B cell (primary cell): Measurements from ENCODE around the gene OSBPL1A.

Experiments
- EZH2 ChIP-seq: IDR thresholded peaks from 2 replicates; pipeline ENCODE4 v1.6.1; 2012; ENCODE audit warnings: borderline replicate concordance, low read depth, mild to moderate bottlenecking, moderate library complexity, low read length; ENCODE audit not compliant: insufficient read depth, poor library complexity, severe bottlenecking
- TF ChIP-seq, protein P1 (sequence below): fragments of 200-600 bp; IDR thresholded peaks from one replicate; pipeline ENCODE4 v1.8.0; 2022; ENCODE audit warnings: antibody characterized with exemption, mild to moderate bottlenecking

DNA sequence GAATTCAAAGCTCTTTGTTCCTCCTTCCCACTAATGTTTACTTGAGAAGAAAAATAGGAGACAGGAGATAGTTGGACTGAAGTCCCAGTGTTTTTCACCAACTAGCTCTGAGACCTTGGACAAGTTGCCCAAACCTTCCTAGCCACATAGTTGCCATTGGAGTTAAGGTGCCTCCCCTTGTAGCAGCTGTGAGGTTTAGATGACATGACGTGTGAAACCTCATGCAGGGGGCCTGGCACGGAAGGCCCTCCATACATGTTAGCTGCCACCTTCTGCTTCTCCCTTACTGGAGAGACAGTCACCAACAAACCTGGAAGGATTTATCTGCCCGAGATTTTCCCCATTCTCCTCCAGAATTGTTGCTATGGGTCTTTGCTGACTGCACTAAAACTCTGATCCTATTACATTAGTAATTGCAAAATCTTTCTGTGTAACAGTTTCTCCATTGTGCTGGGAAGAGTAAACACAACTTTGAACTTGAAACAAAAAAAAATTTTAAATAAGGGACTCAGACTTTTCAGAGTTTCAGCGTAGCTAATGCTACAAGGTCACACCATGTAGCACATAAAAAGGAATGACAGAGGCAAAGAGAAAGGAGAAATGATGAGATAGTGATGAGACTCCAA is 282.6 kb downstream of the OSBPL1A start:
- TF ChIP-seq, protein P1, sequence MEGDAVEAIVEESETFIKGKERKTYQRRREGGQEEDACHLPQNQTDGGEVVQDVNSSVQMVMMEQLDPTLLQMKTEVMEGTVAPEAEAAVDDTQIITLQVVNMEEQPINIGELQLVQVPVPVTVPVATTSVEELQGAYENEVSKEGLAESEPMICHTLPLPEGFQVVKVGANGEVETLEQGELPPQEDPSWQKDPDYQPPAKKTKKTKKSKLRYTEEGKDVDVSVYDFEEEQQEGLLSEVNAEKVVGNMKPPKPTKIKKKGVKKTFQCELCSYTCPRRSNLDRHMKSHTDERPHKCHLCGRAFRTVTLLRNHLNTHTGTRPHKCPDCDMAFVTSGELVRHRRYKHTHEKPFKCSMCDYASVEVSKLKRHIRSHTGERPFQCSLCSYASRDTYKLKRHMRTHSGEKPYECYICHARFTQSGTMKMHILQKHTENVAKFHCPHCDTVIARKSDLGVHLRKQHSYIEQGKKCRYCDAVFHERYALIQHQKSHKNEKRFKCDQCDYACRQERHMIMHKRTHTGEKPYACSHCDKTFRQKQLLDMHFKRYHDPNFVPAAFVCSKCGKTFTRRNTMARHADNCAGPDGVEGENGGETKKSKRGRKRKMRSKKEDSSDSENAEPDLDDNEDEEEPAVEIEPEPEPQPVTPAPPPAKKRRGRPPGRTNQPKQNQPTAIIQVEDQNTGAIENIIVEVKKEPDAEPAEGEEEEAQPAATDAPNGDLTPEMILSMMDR = no peak
- no peak for TF ChIP-seq EZH2
